Heart left ventricle (tissue), 16 donors: ENCODE results near the gene MYO1H. TPM values are rescaled to one million over a fixed set of nuclear protein-coding genes. Genes with fewer than 3 reads are reported as not detected.

Source experiments
- ATAC-seq, 4 donors: fragments of 200-7000 bp; cut with Tn5 transposase; one replicate each; pipeline ENCODE4 v1.9.1; 2020 to 2022; ENCODE audit warnings: moderate library complexity in 4 of 4, mild to moderate bottlenecking in 3 of 4, moderate number of reproducible peaks in 1 of 4
- DNase-seq, 5 donors: peaks; one replicate each; pipeline ENCODE4 v3.0.0-alpha.2; 2020
- H3K27ac ChIP-seq, 12 donors: fragments of 200-600 bp; sonication (generic) in 4 of 12; one replicate each; pipeline versions ENCODE4 v1.5.0 to v1.8.0; 2016 to 2022; ENCODE audit warnings: mild to moderate bottlenecking in 2 of 12
- H3K27me3 ChIP-seq, 9 donors: fragments of 200-600 bp; sonication (generic) in 2 of 9; one replicate each; pipeline versions ENCODE4 v1.5.1 to v1.8.0; 2016 to 2022; ENCODE audit warnings: mild to moderate bottlenecking in 3 of 9
- H3K36me3 ChIP-seq, 9 donors: fragments of 200-600 bp; sonication (generic) in 2 of 9; one replicate each; pipeline versions ENCODE4 v1.5.0 to v1.8.0; 2018 to 2022; ENCODE audit warnings: mild to moderate bottlenecking in 2 of 9
- H3K4me1 ChIP-seq, 12 donors: fragments of 200-600 bp; sonication (generic) in 4 of 12; one replicate each; pipeline versions ENCODE4 v1.5.0 to v1.8.0; 2016 to 2022; ENCODE audit warnings: mild to moderate bottlenecking in 3 of 12
- H3K4me3 ChIP-seq, 12 donors: fragments of 200-600 bp; sonication (generic) in 4 of 12; one replicate each; pipeline versions ENCODE4 v1.5.0 to v1.8.0; 2017 to 2022; ENCODE audit warnings: mild to moderate bottlenecking in 9 of 12, moderate library complexity in 4 of 12
- H3K9me3 ChIP-seq, 12 donors: fragments of 200-600 bp; sonication (generic) in 4 of 12; one replicate each; pipeline versions ENCODE4 v1.5.0 to v1.8.0; 2016 to 2022; ENCODE audit warnings: mild to moderate bottlenecking in 1 of 12
- CTCF ChIP-seq, 12 donors: fragments of 200-600 bp; sonication (generic) in 4 of 12; IDR thresholded peaks; one replicate each; pipeline versions ENCODE4 v1.5.0 to v1.8.0; 2018 to 2022; ENCODE audit warnings: antibody characterized with exemption in 12 of 12, mild to moderate bottlenecking in 5 of 12
- POLR2A ChIP-seq, 2 donors: fragments of 450-650 bp; IDR thresholded peaks; one replicate each; pipeline ENCODE4 v1.6.1; 2017; ENCODE audit warnings: antibody characterized with exemption in 2 of 2, mild to moderate bottlenecking in 2 of 2, moderate library complexity in 2 of 2
- WGBS, 4 donors: extraction: QIAGEN DNeasy Blood & Tissue Kit in 2 of 4; methylation state at CpG; one replicate each; pipeline versions ENCODE4 v1.1.5 to v1.1.7; 2013 to 2018; 5-methylcytosine and 5-hydroxymethylcytosine counted together
- intact Hi-C, 10 donors: fragments of 100-400 bp; cut with DNase I; formaldehyde crosslinking; loops; one replicate each; pipeline versions ENCODE4 v1.11.1 to v1.14.2; 2022
- polyA plus RNA-seq, 2 donors: library from polyadenylated mRNA; stranded (reverse); fragments of 200-250 nt; gene quantifications; one replicate each; pipeline ENCODE4 v1.2.3, GENCODE V29; 2013
- total RNA-seq, 9 donors: library from RNA; depleted of rRNA in 2 of 9; stranded (reverse); fragments of >200 nt in 2 of 9; fragmentation: NEBNext Ultra II Directional in 3 of 9; extraction: Animal tissue kit (Norgen Biotek cat#: 25700) in 3 of 9; gene quantifications; one replicate each; pipeline versions ENCODE4 v1.1.0 to v1.2.4, GENCODE V29; 2016 to 2023
- donor health status: ischemic (EF 13 %, LVEDD 7.1; RV severe dilation, severe dysfunction).
- donor health status: healthy with polysubstance abuse.
- donor health status: DM: no; HTN: yes; CAD: no.
- donor health status: DM: no; HTN: no; CAD: no.
- donor health status: ischemic (EF 25% LVEDD 6.9; RV normal size, moderate dysfunction).
- donor health status: ischemic (EF 25% LVEDD 5.7; RV mildly dilated, moderate dysfunction).
- donor health status: healthy.
- donor health status: DM: yes; HTN: yes; CAD: no.
- donor health status: ischemic (EF 35%, LVEDD 5.7; RV mildly dilated, moderate dysfunction).
- donor health status: nonischemic (EF 11% LVEDD 7.7; RV severe dilation, severe dysfunction).
- donor health status: DM: yes; HTN: yes; CAD: no.
- donor health status: PGD.
- donor health status: ischemic (EF 29% LVEDD 5.4; RV normal size, mild dysfunction).
- donor health status: nonischemic (EF 23%, LVEDD 6.1; RV moderate dilation, normal function).

MYO1H gene
- total and polyA plus RNA-seq, 11 donors: 0.04 to 1.00 (median 0.22) TPM; not detected in 3

DNA sequence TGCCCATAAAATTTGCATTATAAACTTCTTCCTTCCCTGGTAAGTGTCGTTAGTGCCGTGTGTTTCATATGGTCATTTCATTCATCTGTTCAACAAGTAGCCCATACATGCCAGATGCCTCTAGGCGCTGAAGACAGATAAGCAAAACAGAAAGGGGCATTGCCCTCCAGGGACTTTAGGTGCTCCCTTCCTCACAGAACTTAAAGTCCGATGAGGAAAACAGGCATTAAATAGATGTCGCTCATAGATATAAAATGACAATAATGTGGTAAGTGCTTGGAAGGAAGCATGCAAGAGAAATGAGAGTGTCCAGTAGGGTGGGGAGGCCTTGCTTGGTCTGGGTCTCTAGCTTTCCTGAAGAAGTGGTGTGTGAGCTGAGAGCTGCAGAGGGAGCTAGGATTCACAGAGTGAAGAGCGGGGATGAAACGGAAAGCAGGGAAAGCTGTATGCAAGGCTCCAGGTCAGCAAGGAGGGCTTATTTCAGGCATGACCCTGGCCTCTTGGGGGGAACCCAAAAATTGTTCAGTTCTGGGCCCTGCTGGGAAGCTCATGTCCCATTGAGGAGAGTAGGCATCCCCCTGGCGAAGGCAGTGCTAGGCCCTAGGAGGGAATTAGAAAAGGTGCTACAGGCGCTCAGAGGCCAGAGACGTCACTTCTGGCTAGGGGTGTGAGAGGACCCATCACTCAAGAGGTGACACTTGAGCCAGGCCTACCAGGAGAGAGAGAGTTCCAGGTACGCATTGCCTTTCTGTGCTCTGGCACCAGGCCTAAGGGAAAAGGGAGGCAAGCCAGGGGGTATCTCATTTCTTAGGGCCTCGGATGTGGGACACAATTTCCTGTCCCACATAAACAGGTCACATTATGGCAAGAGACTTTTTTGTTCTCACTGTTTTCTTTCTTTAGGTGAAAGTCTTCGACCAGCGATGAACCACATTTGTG lies 141.6 kb downstream of the MYO1H start:
- TF ChIP-seq POLR2A (IDR thresholded peaks at IDR 0.05): no peak
- no peak for TF ChIP-seq CTCF (IDR thresholded peaks at IDR 0.05)
- Histone ChIP-seq H3K4me1 (no peaks in the 10 kb centered on the region), H3K4me3 (no peak overlapping the region), H3K27ac (no peak overlapping the region), H3K36me3 (peaks cover 3 to 100% (median 100%) of the 10 kb centered on the region in 9 donors), H3K9me3 (no peaks in the 10 kb centered on the region), H3K27me3 (no peaks in the 10 kb centered on the region)
- DNase-seq (no peak), ATAC-seq (no peak)
- intact Hi-C loops: no loop called here
- 92 to 93% (median 93%) methylated on average over 14 of the region's 14 CpGs for WGBS, 4 donors

- H3K4me1 ChIP-seq: no peaks in the 10 kb centered on the region
- no peaks in the 10 kb centered on the region for H3K27me3 ChIP-seq
- ATAC-seq (no peak), DNase-seq (no peak)
- H3K4me3 ChIP-seq: no peak overlapping the region
- no peak overlapping the region for H3K27ac ChIP-seq
- no peaks in the 10 kb centered on the region for H3K9me3 ChIP-seq
- intact Hi-C loops: no loop called here
- peaks cover 3 to 100% (median 100%) of the 10 kb centered on the region in 9 donors for H3K36me3 ChIP-seq
- WGBS, 4 donors: 79 to 87% (median 85%) methylated on average over 1 of the region's 1 CpG
- TF ChIP-seq POLR2A (IDR thresholded peaks at IDR 0.05) (no peak), CTCF (IDR thresholded peaks at IDR 0.05) (no peak)
Observed at GRCh38 chr12:109489955-109490565, 142.4 kb downstream of the MYO1H start.

GRCh38 chr12:109491671-109492070 lies 144.0 kb downstream of the MYO1H start:
- no peaks in the 10 kb centered on the region for H3K9me3 ChIP-seq
- WGBS, 4 donors: 93 to 96% (median 96%) methylated on average over 4 of the region's 4 CpGs
- H3K4me1 ChIP-seq: no peaks in the 10 kb centered on the region
- H3K36me3 ChIP-seq: peaks cover 3 to 100% (median 95%) of the 10 kb centered on the region in 9 donors
- DNase-seq: no peak
- intact Hi-C loops: no loop called here
- TF ChIP-seq POLR2A (IDR thresholded peaks at IDR 0.05): no peak
- no peak for TF ChIP-seq CTCF (IDR thresholded peaks at IDR 0.05)
- ATAC-seq: no peak
- no peaks in the 10 kb centered on the region for H3K27me3 ChIP-seq
- H3K27ac ChIP-seq: no peak overlapping the region
- H3K4me3 ChIP-seq: no peak overlapping the region

- DNase-seq (no peak), ATAC-seq (no peak)
- Histone ChIP-seq H3K4me1 (no peaks in the 10 kb centered on the region), H3K27ac (no peak overlapping the region), H3K9me3 (no peaks in the 10 kb centered on the region), H3K36me3 (peaks cover under 1 to 100% (median 94%) of the 10 kb centered on the region in 9 donors), H3K27me3 (no peaks in the 10 kb centered on the region), H3K4me3 (no peak overlapping the region)
- intact Hi-C loops: no loop called here
- TF ChIP-seq CTCF (IDR thresholded peaks at IDR 0.05) (no peak), POLR2A (IDR thresholded peaks at IDR 0.05) (no peak)
- WGBS, 4 donors: 83 to 96% (median 90%) methylated on average over 5 of the region's 5 CpGs
Observed at GRCh38 chr12:109492371-109492770, 144.7 kb downstream of the MYO1H start.
